Activated B cell treated with CpG ODN at 0.5 μM for 24 hours (primary cell): Measurements from ENCODE around the gene UNC50. TPM values are rescaled to one million over a fixed set of nuclear protein-coding genes. Genes with fewer than 3 reads are reported as not detected.

Experiments
- ATAC-seq: fragments of 200-7000 bp; cut with Tn5 transposase; one replicate; pipeline ENCODE4 v1.10.0; 2021; ENCODE audit warnings: low read depth, mild to moderate bottlenecking, moderate library complexity
- CTCF ChIA-PET: fragments of 350-600 bp; sonication (Branson Sonifier 250); formaldehyde crosslinking; loops from one replicate; lab custom pipeline; 2021; ENCODE audit warnings: antibody characterized with exemption; lab: Charles Lee
- POLR2A ChIA-PET: fragments of 350-600 bp; sonication (Branson Sonifier 250); formaldehyde crosslinking; loops from one replicate; lab custom pipeline; 2021; ENCODE audit warnings: antibody characterized with exemption; lab: Charles Lee
- DNase-seq: peaks from one replicate; pipeline ENCODE4 v3.0.0; 2022
- H3K27ac Mint-ChIP-seq: one replicate; pipeline ENCODE4 v1.8.0; 2020; ENCODE audit warnings: mixed read lengths
- H3K27me3 Mint-ChIP-seq: one replicate; pipeline ENCODE4 v1.8.0; 2021; ENCODE audit warnings: mixed read lengths
- H3K36me3 Mint-ChIP-seq: one replicate; pipeline ENCODE4 v1.8.0; 2021; ENCODE audit warnings: low read depth, mixed read lengths
- H3K4me1 Mint-ChIP-seq: one replicate; pipeline ENCODE4 v1.8.0; 2021; ENCODE audit warnings: mixed read lengths
- H3K4me3 Mint-ChIP-seq: one replicate; pipeline ENCODE4 v1.8.0; 2020; ENCODE audit warnings: mild to moderate bottlenecking, mixed read lengths
- H3K9me3 Mint-ChIP-seq: one replicate; pipeline ENCODE4 v1.8.0; 2020; ENCODE audit warnings: mixed read lengths
- intact Hi-C: fragments of 100-400 bp; cut with micrococcal nuclease; formaldehyde crosslinking; loops from one replicate; pipeline ENCODE4 v1.15.1; 2024
- total RNA-seq: library from RNA; stranded (reverse); gene quantifications from 2 replicates; pipeline ENCODE4 v1.2.3, GENCODE V29; 2022
- TF ChIP-seq, protein P1 (sequence below): fragments of 200-600 bp; IDR thresholded peaks from one replicate; pipeline ENCODE4 v1.8.0; 2022; ENCODE audit warnings: antibody characterized with exemption, mild to moderate bottlenecking

The UNC50 gene
- total RNA-seq, 1 donor from 2014 or later: 36.3 TPM

DNA sequence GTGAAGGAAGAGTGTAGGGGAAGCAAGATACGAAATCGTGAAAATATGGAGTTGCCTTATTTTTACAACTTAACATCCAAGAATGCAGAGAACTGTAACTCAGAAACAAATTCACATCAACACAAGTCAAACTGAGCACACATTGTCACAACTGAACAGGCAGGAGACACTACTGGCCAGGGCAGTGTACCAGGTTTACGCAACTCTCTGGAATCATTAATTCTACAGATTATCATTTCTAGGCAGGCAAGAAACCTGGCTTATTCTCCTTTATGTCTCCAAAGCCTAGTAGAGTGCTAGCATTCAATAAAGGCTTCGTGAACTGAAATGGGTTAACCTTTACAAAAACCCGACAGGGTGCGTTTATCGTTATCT, 661 bp upstream of the UNC50 start:
- TF ChIP-seq, protein P1, sequence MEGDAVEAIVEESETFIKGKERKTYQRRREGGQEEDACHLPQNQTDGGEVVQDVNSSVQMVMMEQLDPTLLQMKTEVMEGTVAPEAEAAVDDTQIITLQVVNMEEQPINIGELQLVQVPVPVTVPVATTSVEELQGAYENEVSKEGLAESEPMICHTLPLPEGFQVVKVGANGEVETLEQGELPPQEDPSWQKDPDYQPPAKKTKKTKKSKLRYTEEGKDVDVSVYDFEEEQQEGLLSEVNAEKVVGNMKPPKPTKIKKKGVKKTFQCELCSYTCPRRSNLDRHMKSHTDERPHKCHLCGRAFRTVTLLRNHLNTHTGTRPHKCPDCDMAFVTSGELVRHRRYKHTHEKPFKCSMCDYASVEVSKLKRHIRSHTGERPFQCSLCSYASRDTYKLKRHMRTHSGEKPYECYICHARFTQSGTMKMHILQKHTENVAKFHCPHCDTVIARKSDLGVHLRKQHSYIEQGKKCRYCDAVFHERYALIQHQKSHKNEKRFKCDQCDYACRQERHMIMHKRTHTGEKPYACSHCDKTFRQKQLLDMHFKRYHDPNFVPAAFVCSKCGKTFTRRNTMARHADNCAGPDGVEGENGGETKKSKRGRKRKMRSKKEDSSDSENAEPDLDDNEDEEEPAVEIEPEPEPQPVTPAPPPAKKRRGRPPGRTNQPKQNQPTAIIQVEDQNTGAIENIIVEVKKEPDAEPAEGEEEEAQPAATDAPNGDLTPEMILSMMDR: no peak
- ChIA-PET POLR2A (interaction anchor here (1.5 kb wide), 1 partner anchor 145 kb away, joined by 4 read pairs; no protein-coding TSS in a partner anchor), CTCF (no interaction called here)
- Mint-ChIP-seq H3K27ac (peak overlapping the region; percentile 86), H3K9me3 (no peaks in the 10 kb centered on the region), H3K4me1 (peaks cover 55% of the 10 kb centered on the region), H3K4me3 (peak overlapping the region; percentile 93), H3K27me3 (no peaks in the 10 kb centered on the region), H3K36me3 (peaks cover 57% of the 10 kb centered on the region)
- ATAC-seq (no peak), DNase-seq (no peak)
- intact Hi-C loops: loop anchor here (1.0 to 2.0 kb wide), 4 partner anchors 51 to 729 kb away; partner anchors contain the start of genes EIF5B, MITD1, MRPL30 and TXNDC9

- ATAC-seq (peak; percentile 3), DNase-seq (no peak)
- intact Hi-C loops: loop anchor here (1.0 to 2.0 kb wide), 4 partner anchors 52 to 728 kb away; partner anchors contain the start of genes EIF5B, MITD1, MRPL30 and TXNDC9
- ChIA-PET CTCF (interaction anchor here (0.8 kb wide), 1 partner anchor 40 kb away, joined by 3 read pairs; no protein-coding TSS in a partner anchor), POLR2A (interaction anchor here (0.6 to 1.5 kb wide), 10 partner anchors 9 to 728 kb away, joined by 3 to 8 read pairs (median 3); partner anchors contain the start of genes EIF5B, MGAT4A and TXNDC9)
- TF ChIP-seq, protein P1: no peak
- Mint-ChIP-seq H3K4me1 (peaks cover 55% of the 10 kb centered on the region), H3K4me3 (peak overlapping the region; percentile 93), H3K9me3 (no peaks in the 10 kb centered on the region), H3K36me3 (peaks cover 56% of the 10 kb centered on the region), H3K27me3 (no peaks in the 10 kb centered on the region), H3K27ac (peak overlapping the region; percentile 86)
Measured at GRCh38 chr2:98608962-98609604, 694 bp downstream of the UNC50 start.

- Mint-ChIP-seq H3K27me3 (no peaks in the 10 kb centered on the region), H3K4me1 (peaks cover 23% of the 10 kb centered on the region), H3K36me3 (peaks cover 82% of the 10 kb centered on the region), H3K9me3 (no peaks in the 10 kb centered on the region), H3K27ac (peak overlapping the region; percentile 9), H3K4me3 (no peak overlapping the region)
- CTCF ChIA-PET: no interaction called here
- TF ChIP-seq, protein P1: no peak
- DNase-seq: no peak
- POLR2A ChIA-PET: no interaction called here
- intact Hi-C loops: no loop called here
- no peak for ATAC-seq
Measured at GRCh38 chr2:98614024-98614739, 5.8 kb downstream of the UNC50 start.

DNA sequence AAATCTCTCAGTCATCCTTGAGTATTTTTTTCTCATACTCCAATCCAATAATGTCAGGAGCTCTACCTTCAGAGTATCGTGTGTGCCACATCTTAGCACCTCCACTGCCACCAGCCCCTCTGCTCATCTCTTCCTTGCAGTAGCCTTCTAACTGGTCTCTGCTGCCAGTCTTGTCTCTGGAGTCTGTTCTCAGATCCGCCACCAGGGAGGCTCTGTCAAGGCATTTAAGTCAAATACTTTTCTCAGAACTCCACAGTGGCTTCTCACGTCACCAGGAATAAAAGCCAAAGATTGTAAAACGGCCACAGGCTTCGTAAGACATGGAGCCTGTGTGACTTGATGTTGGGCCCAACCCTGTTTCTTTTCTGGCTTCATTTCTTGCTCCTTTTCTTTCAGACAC, 7.1 kb downstream of the UNC50 start:
- no peak overlapping the region for H3K27ac Mint-ChIP-seq
- peaks cover 81% of the 10 kb centered on the region for H3K36me3 Mint-ChIP-seq
- no peaks in the 10 kb centered on the region for H3K27me3 Mint-ChIP-seq
- TF ChIP-seq, protein P1: no peak
- no peaks in the 10 kb centered on the region for H3K9me3 Mint-ChIP-seq
- CTCF ChIA-PET: no interaction called here
- ATAC-seq (no peak), DNase-seq (no peak)
- H3K4me3 Mint-ChIP-seq: no peak overlapping the region
- POLR2A ChIA-PET: no interaction called here
- intact Hi-C loops: no loop called here
- peaks cover 11% of the 10 kb centered on the region for H3K4me1 Mint-ChIP-seq

- TF ChIP-seq, protein P1: no peak
- ChIA-PET CTCF (no interaction called here), POLR2A (interaction anchor here (0.9 kb wide), 1 partner anchor 8 kb away, joined by 3 read pairs; no protein-coding TSS in a partner anchor)
- H3K4me1 Mint-ChIP-seq: peaks cover 2% of the 10 kb centered on the region
- no peak overlapping the region for H3K27ac Mint-ChIP-seq
- no peak for ATAC-seq
- H3K9me3 Mint-ChIP-seq: no peaks in the 10 kb centered on the region
- H3K36me3 Mint-ChIP-seq: peaks cover 65% of the 10 kb centered on the region
- no peak overlapping the region for H3K4me3 Mint-ChIP-seq
- intact Hi-C loops: no loop called here
- H3K27me3 Mint-ChIP-seq: no peaks in the 10 kb centered on the region
- no peak for DNase-seq
Measured at GRCh38 chr2:98617149-98617548, 8.8 kb downstream of the UNC50 start.
